ENCODE data around the gene RAPGEF1. TPM values are rescaled to one million over a fixed set of nuclear protein-coding genes. Genes with fewer than 3 reads are reported as not detected.

RAPGEF1 gene
- total and polyA plus RNA-seq, 2 experiments from 2014 or later: 9.9 to 82.8 TPM

GRCh38 chr9:131579789-131580211 lies 160.1 kb downstream of the RAPGEF1 start (continued):
- TF ChIP-seq ZNF331 (CRISPR knock-in tag; IDR thresholded peaks at IDR 0.05; ENCODE audit: low read depth): no peak
- TF ChIP-seq REST (IDR thresholded peaks at IDR 0.05; ENCODE audit: unreplicated experiment): no peak
- TF ChIP-seq CTCF (conservative IDR thresholded peaks at IDR 0.05; ENCODE audit: low read depth in 2 of 2): no peak

- ATAC-seq: no peak
- Histone ChIP-seq H3K4me1 (ENCODE audit: insufficient read depth) (no peaks in the 10 kb centered on the region), H4K20me1 (replicated peaks; ENCODE audit: insufficient read depth) (no peaks in the 10 kb centered on the region), H3F3A (replicated peaks; ENCODE audit: low read depth) (no peaks in the 10 kb centered on the region), H3K27me3 (ENCODE audit: insufficient read depth) (no peaks in the 10 kb centered on the region), H3K36me3 (ENCODE audit: insufficient read depth) (no peaks in the 10 kb centered on the region), H3K4me2 (no peak overlapping the region), H3K9me2 (ENCODE audit: insufficient read depth) (no peaks in the 10 kb centered on the region), H3K79me2 (replicated peaks; ENCODE audit: insufficient read depth) (no peaks in the 10 kb centered on the region), H3K27ac (ENCODE audit: low read depth) (no peak overlapping the region), H2AFZ (no peak overlapping the region), H3K4me3 (no peak overlapping the region)
- Mint-ChIP-seq H3K9me3 (no peaks in the 10 kb centered on the region), H3K27ac (peak overlapping the region; percentile 74; the same call in 1 of the 2 replicates), H3K4me3 (no peak overlapping the region), H3K27me3 (ENCODE audit: insufficient read depth, low read depth, poor library complexity) (peaks cover 19% of the 10 kb centered on the region), H3K4me1 (peaks cover 2% of the 10 kb centered on the region; the same call in 1 of the 3 replicates), H3K36me3 (ENCODE audit: low read depth) (peaks cover 18% of the 10 kb centered on the region)
- DNase-seq (ENCODE audit: low spot score): no peak
- TF ChIP-seq, protein P1, sequence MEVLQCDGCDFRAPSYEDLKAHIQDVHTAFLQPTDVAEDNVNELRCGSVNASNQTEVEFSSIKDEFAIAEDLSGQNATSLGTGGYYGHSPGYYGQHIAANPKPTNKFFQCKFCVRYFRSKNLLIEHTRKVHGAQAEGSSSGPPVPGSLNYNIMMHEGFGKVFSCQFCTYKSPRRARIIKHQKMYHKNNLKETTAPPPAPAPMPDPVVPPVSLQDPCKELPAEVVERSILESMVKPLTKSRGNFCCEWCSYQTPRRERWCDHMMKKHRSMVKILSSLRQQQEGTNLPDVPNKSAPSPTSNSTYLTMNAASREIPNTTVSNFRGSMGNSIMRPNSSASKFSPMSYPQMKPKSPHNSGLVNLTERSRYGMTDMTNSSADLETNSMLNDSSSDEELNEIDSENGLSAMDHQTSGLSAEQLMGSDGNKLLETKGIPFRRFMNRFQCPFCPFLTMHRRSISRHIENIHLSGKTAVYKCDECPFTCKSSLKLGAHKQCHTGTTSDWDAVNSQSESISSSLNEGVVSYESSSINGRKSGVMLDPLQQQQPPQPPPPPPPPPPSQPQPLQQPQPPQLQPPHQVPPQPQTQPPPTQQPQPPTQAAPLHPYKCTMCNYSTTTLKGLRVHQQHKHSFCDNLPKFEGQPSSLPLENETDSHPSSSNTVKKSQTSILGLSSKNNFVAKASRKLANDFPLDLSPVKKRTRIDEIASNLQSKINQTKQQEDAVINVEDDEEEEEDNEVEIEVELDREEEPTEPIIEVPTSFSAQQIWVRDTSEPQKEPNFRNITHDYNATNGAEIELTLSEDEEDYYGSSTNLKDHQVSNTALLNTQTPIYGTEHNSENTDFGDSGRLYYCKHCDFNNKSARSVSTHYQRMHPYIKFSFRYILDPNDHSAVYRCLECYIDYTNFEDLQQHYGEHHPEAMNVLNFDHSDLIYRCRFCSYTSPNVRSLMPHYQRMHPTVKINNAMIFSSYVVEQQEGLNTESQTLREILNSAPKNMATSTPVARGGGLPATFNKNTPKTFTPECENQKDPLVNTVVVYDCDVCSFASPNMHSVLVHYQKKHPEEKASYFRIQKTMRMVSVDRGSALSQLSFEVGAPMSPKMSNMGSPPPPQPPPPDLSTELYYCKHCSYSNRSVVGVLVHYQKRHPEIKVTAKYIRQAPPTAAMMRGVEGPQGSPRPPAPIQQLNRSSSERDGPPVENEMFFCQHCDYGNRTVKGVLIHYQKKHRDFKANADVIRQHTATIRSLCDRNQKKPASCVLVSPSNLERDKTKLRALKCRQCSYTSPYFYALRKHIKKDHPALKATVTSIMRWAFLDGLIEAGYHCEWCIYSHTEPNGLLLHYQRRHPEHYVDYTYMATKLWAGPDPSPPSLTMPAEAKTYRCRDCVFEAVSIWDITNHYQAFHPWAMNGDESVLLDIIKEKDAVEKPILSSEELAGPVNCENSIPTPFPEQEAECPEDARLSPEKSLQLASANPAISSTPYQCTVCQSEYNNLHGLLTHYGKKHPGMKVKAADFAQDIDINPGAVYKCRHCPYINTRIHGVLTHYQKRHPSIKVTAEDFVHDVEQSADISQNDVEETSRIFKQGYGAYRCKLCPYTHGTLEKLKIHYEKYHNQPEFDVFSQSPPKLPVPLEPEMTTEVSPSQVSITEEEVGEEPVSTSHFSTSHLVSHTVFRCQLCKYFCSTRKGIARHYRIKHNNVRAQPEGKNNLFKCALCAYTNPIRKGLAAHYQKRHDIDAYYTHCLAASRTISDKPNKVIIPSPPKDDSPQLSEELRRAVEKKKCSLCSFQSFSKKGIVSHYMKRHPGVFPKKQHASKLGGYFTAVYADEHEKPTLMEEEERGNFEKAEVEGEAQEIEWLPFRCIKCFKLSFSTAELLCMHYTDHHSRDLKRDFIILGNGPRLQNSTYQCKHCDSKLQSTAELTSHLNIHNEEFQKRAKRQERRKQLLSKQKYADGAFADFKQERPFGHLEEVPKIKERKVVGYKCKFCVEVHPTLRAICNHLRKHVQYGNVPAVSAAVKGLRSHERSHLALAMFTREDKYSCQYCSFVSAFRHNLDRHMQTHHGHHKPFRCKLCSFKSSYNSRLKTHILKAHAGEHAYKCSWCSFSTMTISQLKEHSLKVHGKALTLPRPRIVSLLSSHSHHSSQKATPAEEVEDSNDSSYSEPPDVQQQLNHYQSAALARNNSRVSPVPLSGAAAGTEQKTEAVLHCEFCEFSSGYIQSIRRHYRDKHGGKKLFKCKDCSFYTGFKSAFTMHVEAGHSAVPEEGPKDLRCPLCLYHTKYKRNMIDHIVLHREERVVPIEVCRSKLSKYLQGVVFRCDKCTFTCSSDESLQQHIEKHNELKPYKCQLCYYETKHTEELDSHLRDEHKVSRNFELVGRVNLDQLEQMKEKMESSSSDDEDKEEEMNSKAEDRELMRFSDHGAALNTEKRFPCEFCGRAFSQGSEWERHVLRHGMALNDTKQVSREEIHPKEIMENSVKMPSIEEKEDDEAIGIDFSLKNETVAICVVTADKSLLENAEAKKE (CRISPR knock-in tag; IDR thresholded peaks at IDR 0.05): no peak
- TF ChIP-seq EZH2 (IDR thresholded peaks at IDR 0.05; ENCODE audit: low read depth, unreplicated experiment) (no peak), STAT1 (IDR thresholded peaks at IDR 0.05; ENCODE audit: unreplicated experiment) (no peak)
Measured at GRCh38 chr9:131578731-131579504, 161.0 kb downstream of the RAPGEF1 start.
